Progenitor cell of endocrine pancreas (in vitro differentiated cells): ENCODE results near the gene DDX55. TPM values are rescaled to one million over a fixed set of nuclear protein-coding genes. Genes with fewer than 3 reads are reported as not detected.

ENCODE experiments used
- DNase-seq: peaks from one replicate; pipeline ENCODE4 v3.0.0; 2021; ENCODE audit warnings: low spot score; ENCODE audit not compliant: unreplicated experiment
- H3K27ac Mint-ChIP-seq: 2 replicates; pipeline ENCODE4 v1.8.0; 2021; ENCODE audit warnings: mild to moderate bottlenecking, moderate library complexity, mixed read lengths
- H3K27me3 Mint-ChIP-seq: 2 replicates; pipeline ENCODE4 v1.8.0; 2021; ENCODE audit warnings: mixed read lengths
- H3K36me3 Mint-ChIP-seq: 2 replicates; pipeline ENCODE4 v1.8.0; 2022; ENCODE audit warnings: mixed read lengths; ENCODE audit not compliant: insufficient read depth
- H3K4me1 Mint-ChIP-seq: 2 replicates; pipeline ENCODE4 v1.8.0; 2021; ENCODE audit warnings: low read depth, mixed read lengths
- H3K4me3 Mint-ChIP-seq: 2 replicates; pipeline ENCODE4 v1.8.0; 2021; ENCODE audit warnings: low read depth, mild to moderate bottlenecking, moderate library complexity, mixed read lengths
- H3K9me3 Mint-ChIP-seq: 2 replicates; pipeline ENCODE4 v1.8.0; 2021; ENCODE audit warnings: low read depth, mixed read lengths
- total RNA-seq: library from RNA; stranded (reverse); gene quantifications from 2 replicates; pipeline ENCODE4 v1.2.1, GENCODE V29; 2021
- TF ChIP-seq, protein P1 (sequence below): fragments of 200-600 bp; sonication (generic); IDR thresholded peaks from one replicate; pipeline ENCODE4 v1.5.0; 2021; ENCODE audit warnings: antibody characterized with exemption, mild to moderate bottlenecking; ENCODE audit not compliant: unreplicated experiment

The DDX55 gene
- total RNA-seq, 1 donor from 2014 or later = 33.0 TPM

DNA sequence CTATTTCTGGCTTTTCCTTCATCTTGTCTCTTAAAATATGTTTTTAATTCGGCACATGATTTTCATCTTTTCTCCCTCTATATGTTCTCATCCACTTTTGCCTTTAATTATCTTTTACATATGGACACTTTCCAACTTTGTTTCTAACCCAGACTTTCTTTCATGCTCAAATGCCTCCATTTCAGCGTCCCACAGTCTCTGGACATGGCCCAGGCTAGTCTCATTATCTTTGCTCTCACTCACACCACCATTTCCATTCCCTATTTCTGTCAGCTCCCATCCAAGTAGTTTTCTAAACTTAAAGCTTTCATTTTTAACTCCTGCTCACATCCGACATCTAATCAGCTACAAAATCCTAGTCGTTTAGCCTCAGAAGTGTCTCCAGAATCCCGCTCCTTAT is 46.5 kb downstream of the DDX55 start:
- DNase-seq = no peak
- Mint-ChIP-seq H3K27me3 (no peaks in the 10 kb centered on the region), H3K9me3 (no peaks in the 10 kb centered on the region), H3K4me1 (no peaks in the 10 kb centered on the region), H3K4me3 (no peak overlapping the region), H3K36me3 (peaks cover 2% of the 10 kb centered on the region), H3K27ac (no peak overlapping the region)
- TF ChIP-seq, protein P1, sequence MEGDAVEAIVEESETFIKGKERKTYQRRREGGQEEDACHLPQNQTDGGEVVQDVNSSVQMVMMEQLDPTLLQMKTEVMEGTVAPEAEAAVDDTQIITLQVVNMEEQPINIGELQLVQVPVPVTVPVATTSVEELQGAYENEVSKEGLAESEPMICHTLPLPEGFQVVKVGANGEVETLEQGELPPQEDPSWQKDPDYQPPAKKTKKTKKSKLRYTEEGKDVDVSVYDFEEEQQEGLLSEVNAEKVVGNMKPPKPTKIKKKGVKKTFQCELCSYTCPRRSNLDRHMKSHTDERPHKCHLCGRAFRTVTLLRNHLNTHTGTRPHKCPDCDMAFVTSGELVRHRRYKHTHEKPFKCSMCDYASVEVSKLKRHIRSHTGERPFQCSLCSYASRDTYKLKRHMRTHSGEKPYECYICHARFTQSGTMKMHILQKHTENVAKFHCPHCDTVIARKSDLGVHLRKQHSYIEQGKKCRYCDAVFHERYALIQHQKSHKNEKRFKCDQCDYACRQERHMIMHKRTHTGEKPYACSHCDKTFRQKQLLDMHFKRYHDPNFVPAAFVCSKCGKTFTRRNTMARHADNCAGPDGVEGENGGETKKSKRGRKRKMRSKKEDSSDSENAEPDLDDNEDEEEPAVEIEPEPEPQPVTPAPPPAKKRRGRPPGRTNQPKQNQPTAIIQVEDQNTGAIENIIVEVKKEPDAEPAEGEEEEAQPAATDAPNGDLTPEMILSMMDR = no peak

DNA sequence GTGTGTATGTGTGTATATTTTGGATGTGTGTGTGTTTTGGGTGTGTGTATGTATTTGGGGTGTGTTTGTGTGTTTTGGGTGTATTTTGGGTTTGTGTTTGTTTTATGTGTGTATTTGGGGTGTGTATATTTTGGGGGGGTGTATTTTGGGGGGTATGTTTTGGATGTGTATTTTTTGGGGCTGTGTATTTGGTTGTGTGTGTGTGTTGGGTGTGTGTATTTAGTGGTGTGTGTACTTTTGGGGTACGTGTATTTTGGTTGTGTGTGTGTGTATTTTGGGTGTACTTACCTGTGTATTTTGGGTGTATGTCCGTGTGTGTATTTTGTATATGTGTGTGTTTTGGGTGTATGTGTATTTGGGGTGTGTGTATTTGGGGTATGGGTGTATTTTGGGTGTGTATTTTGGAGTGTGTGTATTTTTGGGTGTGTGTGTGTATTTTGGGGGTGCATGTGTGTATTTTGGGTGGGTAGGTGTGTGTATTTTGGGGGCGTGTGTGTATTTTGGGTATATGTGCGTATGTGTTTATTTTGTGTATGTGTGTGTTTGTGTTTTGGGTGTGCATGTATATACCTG is 52.3 kb downstream of the DDX55 start:
- Mint-ChIP-seq H3K27me3 (no peaks in the 10 kb centered on the region), H3K9me3 (no peaks in the 10 kb centered on the region), H3K4me3 (no peak overlapping the region), H3K36me3 (peaks cover 6% of the 10 kb centered on the region), H3K4me1 (no peaks in the 10 kb centered on the region), H3K27ac (no peak overlapping the region)
- TF ChIP-seq, protein P1 = no peak
- DNase-seq = no peak

DNA sequence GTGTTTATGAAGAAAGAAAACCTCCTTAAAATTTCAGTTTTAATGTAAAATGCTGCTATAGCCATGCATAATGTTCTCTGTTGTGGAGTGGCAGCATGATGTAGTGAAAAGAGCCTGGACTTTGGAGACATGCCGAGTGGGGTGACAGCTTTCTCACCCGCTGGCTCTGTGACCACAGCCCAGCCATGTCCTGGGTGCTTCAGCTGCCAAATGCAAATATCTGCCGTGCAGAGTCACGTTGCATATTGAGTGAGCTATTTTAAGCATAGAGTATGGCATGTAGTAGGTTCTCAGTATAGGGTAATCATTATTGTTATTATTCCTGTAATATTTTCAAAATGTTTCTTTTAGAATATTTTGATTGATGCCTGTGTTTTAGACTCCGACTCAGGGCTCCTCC is 53.5 kb downstream of the DDX55 start:
- Mint-ChIP-seq H3K9me3 (no peaks in the 10 kb centered on the region), H3K27me3 (no peaks in the 10 kb centered on the region), H3K4me3 (no peak overlapping the region), H3K4me1 (no peaks in the 10 kb centered on the region), H3K36me3 (peaks cover 11% of the 10 kb centered on the region), H3K27ac (no peak overlapping the region)
- TF ChIP-seq, protein P1 = no peak
- DNase-seq = no peak

DNA sequence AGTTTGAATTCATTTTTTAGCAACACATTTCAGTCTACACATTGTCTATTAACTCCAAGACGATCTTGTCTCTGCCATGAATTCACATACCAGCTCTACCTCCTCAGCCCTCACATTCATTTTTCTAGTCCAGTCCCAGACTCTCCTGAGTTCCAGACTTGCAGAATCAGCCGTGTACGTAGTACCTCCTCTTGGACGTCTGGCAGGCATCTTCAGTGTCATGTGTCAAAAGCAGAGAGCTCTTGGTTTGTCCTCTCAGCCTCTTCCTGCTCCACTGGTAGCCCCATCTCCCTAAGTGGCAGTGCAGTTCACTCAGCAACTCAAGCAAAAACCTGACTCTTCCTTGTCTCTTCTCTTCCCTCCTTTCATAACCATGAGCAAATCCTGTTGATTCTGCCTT is 54.5 kb downstream of the DDX55 start:
- H3K27ac Mint-ChIP-seq = no peak overlapping the region
- TF ChIP-seq, protein P1 = no peak
- DNase-seq = no peak
- H3K9me3 Mint-ChIP-seq = no peaks in the 10 kb centered on the region
- no peaks in the 10 kb centered on the region for H3K4me1 Mint-ChIP-seq
- no peaks in the 10 kb centered on the region for H3K27me3 Mint-ChIP-seq
- H3K4me3 Mint-ChIP-seq = no peak overlapping the region
- peaks cover 9% of the 10 kb centered on the region for H3K36me3 Mint-ChIP-seq

DNA sequence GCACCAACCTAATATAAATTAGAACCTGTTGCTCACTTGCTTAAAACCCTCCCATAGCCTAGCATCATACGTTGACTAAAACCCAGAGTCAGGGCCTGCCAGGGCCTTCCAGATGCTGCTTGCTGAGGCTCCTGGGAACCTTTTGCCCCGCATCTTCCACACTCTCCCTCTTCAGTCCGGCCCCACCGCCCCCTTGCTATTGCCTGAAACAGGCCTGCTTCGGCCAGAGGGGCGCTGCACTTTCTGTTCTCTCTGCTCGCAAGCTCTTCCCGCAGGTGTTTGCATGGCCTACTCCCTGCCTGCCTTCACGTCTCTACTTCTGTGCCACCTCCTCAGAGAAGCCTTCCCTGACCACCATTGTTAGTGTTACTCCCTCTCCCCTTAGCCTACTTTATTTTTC is 55.3 kb downstream of the DDX55 start:
- no peak for DNase-seq
- H3K36me3 Mint-ChIP-seq = peaks cover 9% of the 10 kb centered on the region
- H3K27me3 Mint-ChIP-seq = no peaks in the 10 kb centered on the region
- no peaks in the 10 kb centered on the region for H3K9me3 Mint-ChIP-seq
- no peak overlapping the region for H3K4me3 Mint-ChIP-seq
- no peaks in the 10 kb centered on the region for H3K4me1 Mint-ChIP-seq
- TF ChIP-seq, protein P1 = no peak
- no peak overlapping the region for H3K27ac Mint-ChIP-seq
